Tibial nerve (tissue), 3 donors: ENCODE data around the gene OXCT1.

Experiments
- POLR2A ChIP-seq, 2 donors: fragments of 450-650 bp; IDR thresholded peaks; one replicate each; pipeline ENCODE4 v1.6.1; 2017; ENCODE audit warnings: antibody characterized with exemption in 2 of 2, mild to moderate bottlenecking in 2 of 2, moderate library complexity in 2 of 2
- TF ChIP-seq, protein P1 (sequence below), 5 experiments: fragments of 200-600 bp in 3 of 5; fragments of 450-650 bp in 2 of 5; sonication (generic) in 3 of 5; IDR thresholded peaks; one replicate each; pipeline ENCODE4 v1.5.1; 2016 to 2019; ENCODE audit warnings: antibody characterized with exemption in 5 of 5, mild to moderate bottlenecking in 3 of 5, moderate library complexity in 2 of 5

DNA sequence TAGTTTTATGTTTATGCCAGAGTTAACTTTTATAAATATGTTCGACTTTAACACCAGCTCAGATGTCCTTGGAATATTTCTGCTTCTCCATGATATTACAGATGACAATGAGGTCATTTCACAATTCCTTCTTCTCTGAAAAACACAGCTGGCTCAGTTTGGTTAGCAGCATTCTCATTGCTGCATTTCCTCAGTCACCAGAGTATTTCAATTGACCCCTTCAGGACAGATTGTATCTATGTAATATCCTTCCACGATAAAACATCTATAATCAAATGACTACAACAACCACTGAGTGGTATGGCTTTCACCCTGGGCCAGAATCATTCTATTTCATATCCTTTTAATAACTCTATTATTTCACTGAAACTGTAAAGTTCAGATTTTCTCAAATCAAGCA is 148.7 kb downstream of the OXCT1 start:
- TF ChIP-seq, protein P1, sequence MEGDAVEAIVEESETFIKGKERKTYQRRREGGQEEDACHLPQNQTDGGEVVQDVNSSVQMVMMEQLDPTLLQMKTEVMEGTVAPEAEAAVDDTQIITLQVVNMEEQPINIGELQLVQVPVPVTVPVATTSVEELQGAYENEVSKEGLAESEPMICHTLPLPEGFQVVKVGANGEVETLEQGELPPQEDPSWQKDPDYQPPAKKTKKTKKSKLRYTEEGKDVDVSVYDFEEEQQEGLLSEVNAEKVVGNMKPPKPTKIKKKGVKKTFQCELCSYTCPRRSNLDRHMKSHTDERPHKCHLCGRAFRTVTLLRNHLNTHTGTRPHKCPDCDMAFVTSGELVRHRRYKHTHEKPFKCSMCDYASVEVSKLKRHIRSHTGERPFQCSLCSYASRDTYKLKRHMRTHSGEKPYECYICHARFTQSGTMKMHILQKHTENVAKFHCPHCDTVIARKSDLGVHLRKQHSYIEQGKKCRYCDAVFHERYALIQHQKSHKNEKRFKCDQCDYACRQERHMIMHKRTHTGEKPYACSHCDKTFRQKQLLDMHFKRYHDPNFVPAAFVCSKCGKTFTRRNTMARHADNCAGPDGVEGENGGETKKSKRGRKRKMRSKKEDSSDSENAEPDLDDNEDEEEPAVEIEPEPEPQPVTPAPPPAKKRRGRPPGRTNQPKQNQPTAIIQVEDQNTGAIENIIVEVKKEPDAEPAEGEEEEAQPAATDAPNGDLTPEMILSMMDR (IDR thresholded peaks at IDR 0.05) = no peak
- TF ChIP-seq POLR2A (IDR thresholded peaks at IDR 0.05) = no peak
